NB4 (cell line): ENCODE results near the gene PTCD1.
A peak's percentile ranks its signal among the peaks of the same experiment; 100 is the strongest.
"Not testable (repeated sequence)": the region's sequence is repeated elsewhere in the genome, so short reads cannot be mapped to it uniquely, and the experiment has no call there.

ENCODE experiments used
- DNase-seq: peaks from one replicate; pipeline ENCODE4 v3.0.0; 2010; ENCODE audit warnings: low read depth
- H3K4me3 ChIP-seq: one replicate; pipeline ENCODE4 v1.5.1; 2011; ENCODE audit warnings: mild to moderate bottlenecking, low read depth, low read length, moderate library complexity
- CTCF ChIP-seq: IDR thresholded peaks from one replicate; pipeline ENCODE4 v1.5.1; 2012; ENCODE audit warnings: low read depth, low read length
- MAX ChIP-seq: IDR thresholded peaks from 2 replicates; pipeline ENCODE4 v1.6.1; 2011; ENCODE audit warnings: low read depth, low read length
- MYC ChIP-seq: IDR thresholded peaks from 2 replicates; pipeline ENCODE4 v1.6.1; 2011; ENCODE audit warnings: low read depth, low read length
- POLR2A ChIP-seq: IDR thresholded peaks from 2 replicates; pipeline ENCODE4 v1.6.1; 2011; ENCODE audit warnings: mild to moderate bottlenecking; ENCODE audit not compliant: insufficient read length; ENCODE audit errors: extremely low read depth

Gene PTCD1

GRCh38 chr7:99392659-99393354 lies 45.8 kb downstream of the PTCD1 start:
- H3K4me3 ChIP-seq = no peak overlapping the region
- TF ChIP-seq MYC (no peak), MAX (no peak), POLR2A (no peak), CTCF (no peak)
- DNase-seq = no peak

- TF ChIP-seq POLR2A (peak; percentile 1), MYC (no peak), CTCF (no peak), MAX (no peak)
- H3K4me3 ChIP-seq = no peak overlapping the region
- DNase-seq = no peak
These were observed 46.6 kb downstream of the PTCD1 start for GRCh38 chr7:99392046-99392445.

GRCh38 chr7:99390941-99391602 lies 47.5 kb downstream of the PTCD1 start:
- no peak overlapping the region for H3K4me3 ChIP-seq
- TF ChIP-seq MAX (no peak), POLR2A (no peak), CTCF (no peak), MYC (no peak)
- peak; percentile 65 for DNase-seq

- no peak overlapping the region for H3K4me3 ChIP-seq
- TF ChIP-seq POLR2A (no peak), MYC (no peak), MAX (no peak), CTCF (no peak)
- DNase-seq = no peak
These were observed 48.8 kb downstream of the PTCD1 start for GRCh38 chr7:99389772-99390171.

GRCh38 chr7:99387912-99388311 lies 50.7 kb downstream of the PTCD1 start:
- H3K4me3 ChIP-seq = no peak overlapping the region
- TF ChIP-seq POLR2A (no peak), CTCF (no peak), MAX (no peak), MYC (no peak)
- DNase-seq = no peak

- DNase-seq, H3K4me3 ChIP-seq: not testable (repeated sequence)
These were observed 51.4 kb downstream of the PTCD1 start for GRCh38 chr7:99387239-99387635.
